Lung (tissue), 12 donors: ENCODE data around the gene HSPA12B. TPM values are rescaled to one million over a fixed set of nuclear protein-coding genes. Genes with fewer than 3 reads are reported as not detected.

Source experiments
- ATAC-seq: fragments of 200-7000 bp; cut with Tn5 transposase; one replicate; pipeline ENCODE4 v1.9.1; 2020; ENCODE audit warnings: moderate number of reproducible peaks; ENCODE audit not compliant: insufficient read depth, low FRiP score
- DNase-seq, 3 donors: peaks; one replicate each; pipeline ENCODE4 v3.0.0-alpha.2; 2013 to 2017
- H3K27ac ChIP-seq, 2 donors: one replicate each; pipeline ENCODE4 v1.5.1; 2013; ENCODE audit warnings: mild to moderate bottlenecking in 2 of 2, moderate library complexity in 2 of 2, control low read depth in 1 of 2, inconsistent platforms in 1 of 2, low read depth in 1 of 2, low read length in 1 of 2
- H3K27me3 ChIP-seq, 3 donors: one replicate each; pipeline ENCODE4 v1.5.1; 2013; ENCODE audit warnings: low read length in 2 of 3; ENCODE audit not compliant: control insufficient read depth in 3 of 3, insufficient read depth in 3 of 3
- H3K36me3 ChIP-seq, 4 donors: one replicate each; pipeline ENCODE4 v1.5.1; 2013; ENCODE audit warnings: low read length in 4 of 4, mild to moderate bottlenecking in 1 of 4, moderate library complexity in 1 of 4; ENCODE audit not compliant: control insufficient read depth in 4 of 4, insufficient read depth in 4 of 4
- H3K4me1 ChIP-seq, 5 donors: one replicate each; pipeline ENCODE4 v1.5.1; 2013; ENCODE audit warnings: low read length in 5 of 5, mild to moderate bottlenecking in 2 of 5, moderate library complexity in 1 of 5; ENCODE audit not compliant: control insufficient read depth in 5 of 5, insufficient read depth in 5 of 5
- H3K4me3 ChIP-seq: one replicate; pipeline ENCODE4 v1.5.1; 2013; ENCODE audit warnings: mild to moderate bottlenecking, control low read depth, moderate library complexity
- H3K9ac ChIP-seq, 2 donors: one replicate each; pipeline ENCODE4 v1.5.1; 2013; ENCODE audit warnings: low read length in 2 of 2, control low read depth in 1 of 2; ENCODE audit not compliant: insufficient read depth in 1 of 2
- H3K9me3 ChIP-seq, 4 donors: one replicate each; pipeline ENCODE4 v1.5.1; 2013; ENCODE audit warnings: low read length in 3 of 4, mild to moderate bottlenecking in 1 of 4, moderate library complexity in 1 of 4; ENCODE audit not compliant: control insufficient read depth in 4 of 4, insufficient read depth in 3 of 4
- WGBS, 2 donors: extraction: QIAGEN DNeasy Blood & Tissue Kit; methylation state at CpG; one replicate each; pipeline ENCODE4 v1.1.7; 2013; 5-methylcytosine and 5-hydroxymethylcytosine counted together
- polyA plus RNA-seq, 2 donors: library from polyadenylated mRNA; stranded (reverse); fragments of 200-250 nt; gene quantifications; one replicate each; pipeline ENCODE4 v1.2.1, GENCODE V29; 2013
- total RNA-seq, 2 donors: library from RNA; depleted of rRNA in 1 of 2; stranded (reverse); fragments of >200 nt in 1 of 2; gene quantifications; one replicate each; pipeline ENCODE4 v1.2.1, GENCODE V29; 2014 to 2021
- TF ChIP-seq, protein P1 (sequence below): IDR thresholded peaks from 2 replicates; pipeline ENCODE4 v1.5.1; 2012; ENCODE audit warnings: mild to moderate bottlenecking; ENCODE audit errors: control extremely low read depth, extremely low read depth
- donor health status: control.
- donor health status: control.
- donor health status: Bipolar disorder and iron deficiency.
- donor health status: healthy.
- donor health status: DM: yes; HTN: yes; CAD: no.

The HSPA12B gene
- total and polyA plus RNA-seq, 4 donors: 11.4 to 28.3 (median 19.9) TPM

DNA sequence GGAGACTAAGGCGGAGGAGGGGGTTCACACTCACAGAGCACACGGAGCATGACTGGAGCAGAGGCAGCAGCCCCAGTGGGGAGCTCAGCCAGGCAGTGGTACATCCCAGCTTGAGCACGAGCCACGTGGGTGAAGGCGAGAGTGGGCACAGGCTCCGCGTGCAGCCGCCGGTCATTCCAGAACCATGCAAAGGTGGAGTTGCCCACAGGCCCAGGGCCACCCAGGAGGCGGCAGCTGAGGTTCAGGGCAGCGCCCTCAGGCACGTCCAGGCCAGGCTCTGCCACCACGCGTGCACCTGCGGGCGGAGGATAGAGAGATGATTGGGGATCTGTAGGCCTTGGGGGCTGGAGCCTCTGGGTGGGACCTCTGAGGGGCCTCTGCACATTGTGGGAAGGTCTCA lies 41.2 kb upstream of the HSPA12B start:
- Histone ChIP-seq H3K27ac (no peak overlapping the region), H3K27me3 (no peaks in the 10 kb centered on the region), H3K36me3 (no peaks in the 10 kb centered on the region), H3K4me1 (peaks cover 0 to 12% (median 4%) of the 10 kb centered on the region in 5 donors), H3K9ac (no peak overlapping the region), H3K9me3 (peaks cover 0 to 3% (median under 1%) of the 10 kb centered on the region in 4 donors), H3K4me3 (no peak overlapping the region)
- DNase-seq: no peak
- TF ChIP-seq, protein P1, sequence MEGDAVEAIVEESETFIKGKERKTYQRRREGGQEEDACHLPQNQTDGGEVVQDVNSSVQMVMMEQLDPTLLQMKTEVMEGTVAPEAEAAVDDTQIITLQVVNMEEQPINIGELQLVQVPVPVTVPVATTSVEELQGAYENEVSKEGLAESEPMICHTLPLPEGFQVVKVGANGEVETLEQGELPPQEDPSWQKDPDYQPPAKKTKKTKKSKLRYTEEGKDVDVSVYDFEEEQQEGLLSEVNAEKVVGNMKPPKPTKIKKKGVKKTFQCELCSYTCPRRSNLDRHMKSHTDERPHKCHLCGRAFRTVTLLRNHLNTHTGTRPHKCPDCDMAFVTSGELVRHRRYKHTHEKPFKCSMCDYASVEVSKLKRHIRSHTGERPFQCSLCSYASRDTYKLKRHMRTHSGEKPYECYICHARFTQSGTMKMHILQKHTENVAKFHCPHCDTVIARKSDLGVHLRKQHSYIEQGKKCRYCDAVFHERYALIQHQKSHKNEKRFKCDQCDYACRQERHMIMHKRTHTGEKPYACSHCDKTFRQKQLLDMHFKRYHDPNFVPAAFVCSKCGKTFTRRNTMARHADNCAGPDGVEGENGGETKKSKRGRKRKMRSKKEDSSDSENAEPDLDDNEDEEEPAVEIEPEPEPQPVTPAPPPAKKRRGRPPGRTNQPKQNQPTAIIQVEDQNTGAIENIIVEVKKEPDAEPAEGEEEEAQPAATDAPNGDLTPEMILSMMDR: no peak
- 91 to 93% methylated on average over 16 of the region's 16 CpGs for WGBS, 2 donors
- no peak for ATAC-seq

DNA sequence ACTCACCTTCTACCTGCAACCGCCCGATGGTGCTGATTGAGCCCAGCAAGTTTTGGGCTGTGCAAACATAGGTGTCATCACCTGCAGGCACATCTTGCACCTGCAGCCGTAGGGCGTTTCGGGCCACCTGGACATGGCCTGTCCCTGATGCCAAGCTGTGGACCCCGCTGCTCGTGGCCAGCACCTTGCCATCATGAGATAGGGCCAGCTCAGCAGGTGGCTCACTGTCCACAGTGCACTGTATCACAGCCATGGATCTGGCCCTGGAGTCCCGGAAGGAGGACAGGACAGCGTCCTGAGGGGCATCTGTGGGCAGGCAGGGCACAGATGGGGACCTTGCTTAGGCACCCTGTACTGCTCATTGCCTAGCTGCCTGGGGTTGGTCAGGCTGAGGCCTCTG lies 40.6 kb upstream of the HSPA12B start:
- Histone ChIP-seq H3K36me3 (no peaks in the 10 kb centered on the region), H3K27ac (no peak overlapping the region), H3K27me3 (no peaks in the 10 kb centered on the region), H3K9me3 (peaks cover 0 to 7% (median 2%) of the 10 kb centered on the region in 4 donors), H3K4me1 (peaks cover 0 to 7% (median 0%) of the 10 kb centered on the region in 5 donors), H3K4me3 (no peak overlapping the region), H3K9ac (no peak overlapping the region)
- no peak for DNase-seq
- 87 to 88% methylated on average over 9 of the region's 9 CpGs for WGBS, 2 donors
- no peak for ATAC-seq
- TF ChIP-seq, protein P1: no peak

DNA sequence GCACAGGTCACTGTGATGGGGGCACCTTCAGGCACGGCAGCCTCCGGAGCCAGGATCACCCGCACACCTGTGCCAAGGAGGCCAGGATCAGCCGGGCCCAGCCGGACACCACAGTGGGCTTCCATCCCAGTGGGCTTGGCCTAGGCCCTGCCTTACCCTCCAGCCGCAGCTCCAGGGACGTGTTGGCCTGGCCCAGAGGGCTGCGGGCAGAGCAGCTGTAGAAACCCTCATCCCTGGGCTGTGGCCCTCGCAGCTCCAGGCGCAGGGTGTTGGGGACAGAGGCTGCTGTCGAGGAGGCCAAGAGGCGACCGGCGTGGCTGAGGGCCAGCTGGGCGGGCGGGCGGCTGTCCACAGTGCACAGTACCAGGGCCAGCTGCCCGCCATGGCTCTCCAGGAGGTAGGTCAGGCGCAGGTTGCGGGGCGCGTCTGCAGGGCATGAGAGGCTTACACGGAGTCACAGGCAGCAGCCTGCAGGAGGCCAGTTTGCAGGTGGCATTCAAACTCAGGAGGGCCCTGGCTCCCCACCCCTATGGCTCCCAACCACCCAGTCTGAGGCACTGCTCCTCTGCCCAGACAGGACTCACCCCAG lies 39.7 kb upstream of the HSPA12B start:
- TF ChIP-seq, protein P1: no peak
- Histone ChIP-seq H3K4me3 (no peak overlapping the region), H3K9me3 (peaks cover 0 to 7% (median 2%) of the 10 kb centered on the region in 4 donors), H3K27me3 (no peaks in the 10 kb centered on the region), H3K36me3 (no peaks in the 10 kb centered on the region), H3K27ac (no peak overlapping the region), H3K9ac (no peak overlapping the region), H3K4me1 (no peaks in the 10 kb centered on the region)
- no peak for ATAC-seq
- no peak for DNase-seq
- 93 to 94% methylated on average over 21 to 23 of the region's 23 CpGs for WGBS, 2 donors

DNA sequence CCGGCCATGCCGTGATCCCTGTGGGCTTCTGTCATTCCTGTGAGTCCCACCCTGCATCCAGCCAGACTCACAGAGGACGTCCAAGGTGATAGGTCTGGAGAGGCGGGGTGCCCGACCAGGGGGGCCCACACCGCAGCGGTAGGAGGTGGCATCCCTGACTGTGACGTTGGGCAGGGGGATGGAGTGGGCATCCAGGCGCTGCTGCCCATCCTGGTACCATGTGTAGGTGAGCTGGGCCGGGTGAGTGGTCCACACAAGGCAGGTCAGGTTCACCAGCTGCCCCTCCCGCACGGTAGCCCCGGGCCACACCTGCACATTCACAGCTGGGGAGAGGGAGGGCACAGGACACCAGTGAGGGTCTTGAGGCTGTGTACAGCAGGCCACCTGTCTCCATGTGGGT lies 39.1 kb upstream of the HSPA12B start:
- DNase-seq (no peak), ATAC-seq (no peak)
- TF ChIP-seq, protein P1: no peak
- no peak overlapping the region for H3K9ac ChIP-seq
- no peak overlapping the region for H3K27ac ChIP-seq
- peaks cover 0 to 5% (median 0%) of the 10 kb centered on the region in 5 donors for H3K4me1 ChIP-seq
- no peak overlapping the region for H3K4me3 ChIP-seq
- H3K36me3 ChIP-seq: no peaks in the 10 kb centered on the region
- H3K9me3 ChIP-seq: peaks cover 0 to 7% (median 2%) of the 10 kb centered on the region in 4 donors
- 91 to 97% methylated on average over 13 of the region's 13 CpGs for WGBS, 2 donors
- no peaks in the 10 kb centered on the region for H3K27me3 ChIP-seq
